GM10847 (cell line): ENCODE results near the gene MMD.

ENCODE experiments used
- POLR2A ChIP-seq: IDR thresholded peaks from 2 replicates; pipeline ENCODE4 v1.6.1; 2011; ENCODE audit not compliant: insufficient read length; ENCODE audit errors: extremely low read depth

The MMD gene

DNA sequence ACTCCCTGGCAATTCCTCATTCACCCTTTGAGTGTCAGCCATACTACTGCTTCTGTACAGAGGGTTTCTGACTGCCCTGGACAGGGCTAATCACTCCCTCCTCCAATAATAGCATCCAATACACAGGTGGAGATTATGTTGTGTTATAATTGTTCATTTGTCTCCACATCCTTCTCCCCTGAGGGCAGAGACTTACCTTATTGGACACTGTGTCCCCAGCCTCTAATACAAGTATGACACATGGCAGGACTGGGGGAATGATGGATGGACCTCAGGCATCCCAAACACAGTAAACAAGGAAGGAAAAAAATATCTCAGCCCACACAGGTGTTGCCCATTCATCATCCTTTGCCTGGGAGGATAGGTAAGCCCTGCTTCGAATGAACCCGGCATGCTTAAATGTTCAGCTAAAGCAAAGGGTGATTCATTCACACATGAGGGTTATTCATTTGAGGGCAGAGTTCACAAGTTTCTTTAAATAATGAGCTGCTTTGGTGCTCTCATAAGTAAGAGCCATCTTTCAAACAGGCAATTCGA is 34.8 kb downstream of the MMD start:
- TF ChIP-seq POLR2A: no peak

DNA sequence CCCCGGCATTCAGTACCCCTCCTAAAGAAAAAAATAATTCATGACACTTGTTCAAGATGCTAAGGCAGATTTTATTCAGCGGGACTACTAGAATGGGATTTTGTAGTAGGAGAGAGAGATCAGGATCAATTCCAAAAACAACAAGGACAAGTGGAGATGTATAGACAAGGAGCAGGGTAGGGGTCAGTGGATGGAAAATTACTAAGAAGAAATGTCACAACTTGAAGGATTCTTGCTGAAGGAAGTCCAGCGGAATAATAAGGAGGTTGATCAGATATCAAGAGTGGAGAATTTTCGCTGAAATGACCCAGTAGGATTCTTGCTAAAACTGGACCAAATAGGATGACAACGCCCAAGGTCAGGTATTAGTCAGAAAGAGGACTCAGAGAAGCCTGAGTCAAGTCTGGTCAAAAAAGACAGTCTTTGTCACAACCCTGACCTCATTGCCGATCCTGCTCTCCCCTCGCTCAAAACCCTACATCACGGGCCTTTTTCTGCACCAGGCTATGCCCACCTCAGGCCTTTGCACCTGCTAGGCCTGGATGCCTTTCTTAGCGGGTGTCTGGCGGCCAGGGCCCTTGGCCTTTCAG is 36.9 kb downstream of the MMD start:
- no peak for TF ChIP-seq POLR2A

DNA sequence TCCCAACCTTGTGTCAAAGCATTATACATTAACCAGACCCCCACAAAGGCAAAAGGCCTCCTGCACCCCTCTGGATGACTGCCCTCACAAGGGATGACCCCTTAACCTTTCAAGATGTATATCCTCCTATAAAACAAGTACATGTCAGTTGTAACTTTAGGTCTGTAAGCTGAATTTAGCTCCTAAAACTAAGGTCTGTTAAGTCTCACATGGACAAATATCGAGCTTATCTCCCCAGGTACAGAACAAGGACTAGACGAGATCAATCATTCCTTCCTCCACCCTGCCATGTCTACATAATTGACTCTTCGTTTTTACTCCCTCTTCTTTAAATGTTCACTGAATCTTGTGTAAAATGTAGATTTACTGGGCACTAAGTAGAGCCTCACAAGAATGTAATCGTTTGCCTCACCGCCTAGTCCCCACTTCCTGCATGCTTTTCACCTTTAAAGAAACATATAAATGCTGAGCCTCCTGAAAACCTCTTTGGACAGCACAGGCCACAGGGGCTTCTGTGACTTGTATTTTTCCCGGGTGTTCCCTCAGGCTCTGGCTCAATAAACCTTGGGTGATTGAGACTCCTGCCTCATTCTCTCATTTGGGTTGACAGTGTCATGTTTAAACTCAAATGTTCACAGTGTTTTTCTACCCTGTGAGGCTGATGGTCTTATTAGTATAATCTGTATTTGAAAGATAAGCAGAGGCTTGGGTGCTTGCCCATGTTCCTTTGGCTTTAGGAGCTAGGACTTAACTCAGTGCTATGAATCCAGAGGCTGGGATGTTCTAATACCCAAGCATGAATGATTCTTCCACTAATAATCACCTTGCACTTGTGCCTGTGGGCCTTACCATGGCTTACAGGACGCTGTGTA is 37.6 kb downstream of the MMD start:
- no peak for TF ChIP-seq POLR2A

DNA sequence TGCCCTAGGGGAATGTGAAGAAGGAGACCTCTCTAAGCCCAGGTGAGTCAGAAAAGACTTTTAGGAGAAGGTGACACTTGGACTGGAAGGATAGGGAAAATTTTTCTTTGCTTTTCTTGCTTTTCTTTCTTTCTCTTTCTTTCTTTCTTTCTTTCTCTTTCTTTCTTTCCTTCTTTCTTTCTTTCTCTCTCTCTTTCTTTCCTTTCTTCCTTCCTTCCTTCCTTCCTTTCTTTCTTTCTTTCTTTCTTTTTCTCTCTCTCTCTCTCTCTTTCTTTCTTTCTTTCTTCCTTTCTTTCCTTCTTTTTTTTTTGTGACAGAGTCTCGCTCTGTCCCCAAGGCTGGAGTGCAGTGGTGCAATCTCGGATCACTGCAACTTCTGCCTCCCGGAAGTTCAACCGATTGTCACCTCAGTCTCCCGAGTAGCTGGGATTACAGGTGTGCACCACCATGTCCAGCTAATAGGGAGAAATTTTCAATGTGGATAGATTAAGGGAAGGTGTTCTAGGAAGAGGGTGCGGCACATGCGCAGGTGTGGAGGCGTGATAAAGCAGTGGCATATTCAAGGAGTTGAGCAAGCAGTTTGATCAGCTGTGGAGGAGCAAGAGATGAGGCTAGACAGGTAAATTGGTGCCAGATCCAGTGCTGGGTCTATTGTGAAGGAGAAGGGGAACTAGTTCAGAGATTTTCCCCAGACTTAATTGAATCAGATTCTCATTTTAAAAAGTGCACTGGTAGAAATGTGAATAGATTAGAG is 40.4 kb downstream of the MMD start:
- no peak for TF ChIP-seq POLR2A

DNA sequence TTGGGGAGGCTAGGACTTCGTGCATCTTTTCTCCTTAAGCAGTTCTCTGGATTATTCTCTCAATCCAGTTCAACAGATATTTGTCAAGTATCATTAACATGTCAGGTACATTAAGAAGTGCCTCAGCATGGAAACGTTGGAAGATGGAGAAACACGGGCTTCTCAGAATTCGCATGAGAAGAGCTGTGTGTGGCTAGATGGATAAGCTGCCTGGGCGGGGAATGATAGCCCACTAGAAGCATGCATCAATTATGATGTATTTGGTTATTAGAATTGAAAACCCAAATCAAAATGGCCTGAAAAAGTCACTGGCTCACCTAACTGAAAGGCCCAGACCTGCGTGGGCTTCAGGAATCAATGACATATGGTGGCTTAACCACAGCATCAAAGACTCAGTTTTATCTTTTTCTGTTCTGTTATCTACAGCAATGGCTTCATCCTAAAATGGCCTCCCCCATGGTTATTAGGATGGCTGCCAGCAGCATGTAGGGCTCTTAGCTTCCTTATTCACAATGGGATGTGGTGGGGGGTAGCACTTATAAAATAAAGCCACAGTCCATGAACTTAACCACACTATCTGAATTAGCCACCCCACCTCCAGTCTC is 43.9 kb downstream of the MMD start:
- no peak for TF ChIP-seq POLR2A

DNA sequence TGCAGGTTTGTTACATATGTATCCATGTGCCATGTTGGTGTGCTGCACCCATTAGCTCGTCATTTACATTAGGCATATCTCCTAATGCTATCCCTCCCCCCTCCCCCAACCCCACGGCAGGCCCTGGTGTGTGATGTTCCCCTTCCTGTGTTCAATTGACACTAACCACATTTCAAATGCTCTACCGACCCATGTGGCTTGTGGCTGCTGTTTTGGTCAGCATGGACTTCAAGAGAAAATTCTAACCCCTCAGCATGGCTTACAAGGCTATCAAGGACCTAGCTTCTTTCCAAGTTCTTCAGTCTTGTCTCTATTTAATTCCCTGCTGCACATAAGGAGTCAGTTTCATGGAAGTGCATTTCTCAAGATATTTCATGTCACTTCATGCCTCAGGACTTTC is 52.9 kb downstream of the MMD start:
- TF ChIP-seq POLR2A: no peak

DNA sequence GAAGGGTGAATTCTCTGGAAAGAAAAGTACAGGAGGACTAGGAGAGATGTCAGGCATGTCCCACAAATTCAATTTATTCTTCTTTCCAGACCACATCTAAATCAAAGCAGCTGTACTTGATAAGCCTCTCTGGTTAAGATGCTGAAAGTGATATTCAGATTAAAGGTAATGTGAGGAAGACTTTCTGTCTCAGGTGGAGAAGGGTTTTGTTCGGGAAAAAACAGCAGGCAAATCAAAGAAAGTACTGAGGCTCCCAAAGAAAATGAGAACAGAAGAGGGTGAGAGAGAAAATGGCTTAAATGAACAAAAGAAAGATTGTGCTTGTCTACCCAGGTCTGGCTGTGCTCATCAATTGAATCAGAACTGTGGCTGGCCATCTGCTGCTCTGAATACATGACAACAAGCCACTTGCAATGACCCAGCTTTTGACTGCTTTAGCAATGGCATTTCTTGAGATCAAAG is 55.6 kb downstream of the MMD start:
- TF ChIP-seq POLR2A: no peak

DNA sequence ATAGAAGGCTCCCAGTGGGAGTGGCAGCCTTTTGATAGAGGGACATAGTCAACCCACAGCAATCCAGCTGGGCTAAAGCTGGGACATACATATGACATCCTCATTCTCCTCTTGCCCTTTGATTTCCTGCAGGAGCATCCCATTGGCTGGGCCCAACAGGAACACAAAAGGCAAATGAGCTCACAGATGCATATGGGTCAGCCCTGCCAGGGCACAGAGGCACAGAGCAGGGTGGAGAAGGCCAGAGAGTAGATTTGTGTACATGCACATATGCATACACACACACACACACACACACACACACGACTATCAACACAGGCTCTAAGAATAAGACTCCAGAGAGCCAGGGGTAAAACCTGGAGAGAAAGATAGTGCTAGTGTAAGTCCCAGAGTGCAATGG is 58.6 kb downstream of the MMD start:
- TF ChIP-seq POLR2A: no peak

DNA sequence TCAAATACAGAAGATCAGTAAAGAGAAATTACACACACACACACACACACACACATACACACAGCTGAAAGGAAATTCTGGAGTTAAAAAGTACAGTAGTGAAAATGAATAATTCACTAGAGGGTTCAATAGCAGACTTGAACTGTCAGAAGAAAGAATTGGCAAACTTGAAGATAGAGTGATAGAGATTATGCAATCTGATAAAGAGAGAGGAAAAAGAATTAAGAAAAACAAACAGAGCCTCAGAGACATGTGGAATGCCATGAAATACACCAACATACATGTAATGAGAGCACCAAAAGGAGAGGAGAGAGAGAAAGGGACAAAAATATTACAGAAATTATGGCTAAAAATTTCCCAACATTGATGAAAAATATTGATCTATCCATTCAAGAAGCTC is 60.7 kb downstream of the MMD start:
- TF ChIP-seq POLR2A: no peak

DNA sequence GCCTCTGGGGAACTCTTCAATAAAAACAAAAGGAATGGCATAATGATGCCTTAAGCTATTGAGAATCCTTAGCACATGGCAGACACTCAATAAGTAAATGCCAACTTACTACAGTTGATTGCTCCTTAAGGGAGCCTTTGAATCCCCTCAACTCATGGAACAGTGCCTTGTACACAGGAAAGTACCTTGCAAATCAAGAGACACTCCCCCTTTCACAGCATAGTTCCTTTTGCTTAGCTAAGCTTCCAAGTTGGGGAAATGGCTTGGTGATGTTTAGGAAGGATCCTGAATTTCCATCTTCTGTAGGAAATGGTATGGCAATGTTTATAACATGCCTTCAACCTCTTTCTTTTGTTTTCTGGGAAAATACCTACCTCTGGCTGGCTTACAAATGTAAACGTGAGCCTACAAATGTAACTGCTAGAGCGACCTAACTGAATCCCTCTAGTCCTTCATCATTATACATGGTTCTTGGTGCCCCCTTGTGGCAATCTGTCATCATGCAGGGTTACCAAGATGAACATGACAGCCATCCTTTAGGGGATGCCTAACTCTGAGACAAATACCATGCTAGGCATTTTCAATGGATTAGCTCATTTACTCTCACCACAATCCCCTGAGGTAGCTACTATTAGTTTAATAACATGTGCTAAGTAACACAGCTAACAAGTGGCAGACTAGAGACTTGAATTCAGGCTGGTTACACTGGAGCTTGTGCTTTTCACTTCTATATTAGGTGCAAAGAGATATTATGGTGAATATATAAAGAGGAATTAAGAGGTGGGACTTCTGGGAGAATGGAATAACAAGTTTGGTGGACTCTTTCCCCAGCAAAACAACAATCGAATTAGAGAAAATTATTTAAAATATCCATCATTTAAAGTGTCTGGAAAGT is 65.0 kb downstream of the MMD start:
- no peak for TF ChIP-seq POLR2A

DNA sequence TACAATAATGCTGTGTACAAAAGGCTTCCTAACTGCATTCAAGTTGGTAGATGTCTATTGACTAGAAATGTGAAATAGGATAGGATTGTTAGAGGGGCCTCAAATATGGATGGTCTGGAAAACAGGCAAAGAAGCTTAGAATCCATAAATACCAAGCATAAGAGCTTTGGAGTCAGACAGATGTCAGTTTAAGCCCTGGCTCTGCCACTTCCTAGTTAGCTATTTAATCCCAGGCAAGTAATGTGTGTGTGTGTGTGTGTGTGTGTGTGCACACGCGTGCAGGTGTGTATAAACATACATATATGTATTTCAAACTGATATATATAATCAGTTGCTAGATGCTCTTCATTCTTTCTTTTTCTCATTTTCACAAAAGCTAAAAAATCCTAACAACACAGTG is 66.7 kb downstream of the MMD start:
- no peak for TF ChIP-seq POLR2A

DNA sequence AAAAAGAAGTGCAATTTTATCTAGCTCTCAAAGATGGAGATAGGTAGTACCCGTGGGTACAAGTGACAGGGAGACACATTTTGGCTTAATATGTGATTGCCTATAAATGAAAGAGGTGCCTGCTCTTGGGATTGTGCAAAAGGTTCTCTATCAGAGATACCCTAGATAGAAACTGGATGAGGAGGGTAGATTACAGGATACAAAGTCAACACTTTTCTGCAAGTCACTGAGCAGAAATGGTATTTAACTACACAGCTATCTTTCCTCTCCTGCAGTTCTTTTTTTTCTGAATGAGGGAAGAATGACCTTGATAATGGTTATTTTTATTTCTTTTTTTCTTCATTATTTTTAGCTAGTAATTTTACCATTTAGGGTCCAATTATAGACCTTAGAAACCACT is 67.6 kb downstream of the MMD start:
- TF ChIP-seq POLR2A: no peak

DNA sequence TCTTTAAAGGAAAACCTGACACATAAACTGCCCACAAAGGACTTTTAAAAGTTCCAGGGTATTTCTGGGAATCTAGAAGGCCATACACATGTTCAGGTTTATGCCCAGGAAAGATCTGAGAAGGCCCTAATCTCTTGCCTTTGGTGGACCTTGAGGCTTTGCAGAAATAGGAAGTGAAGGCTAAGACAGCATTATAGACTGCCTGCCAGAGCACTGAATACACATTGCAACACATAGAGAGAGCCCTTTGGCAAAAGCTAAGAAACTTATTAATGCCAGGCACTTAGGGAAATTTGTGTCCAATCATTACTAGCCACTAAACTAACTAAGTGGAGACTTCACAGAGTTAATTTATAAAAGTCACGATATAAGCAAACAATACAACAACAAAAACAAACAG is 70.4 kb downstream of the MMD start:
- TF ChIP-seq POLR2A: no peak

DNA sequence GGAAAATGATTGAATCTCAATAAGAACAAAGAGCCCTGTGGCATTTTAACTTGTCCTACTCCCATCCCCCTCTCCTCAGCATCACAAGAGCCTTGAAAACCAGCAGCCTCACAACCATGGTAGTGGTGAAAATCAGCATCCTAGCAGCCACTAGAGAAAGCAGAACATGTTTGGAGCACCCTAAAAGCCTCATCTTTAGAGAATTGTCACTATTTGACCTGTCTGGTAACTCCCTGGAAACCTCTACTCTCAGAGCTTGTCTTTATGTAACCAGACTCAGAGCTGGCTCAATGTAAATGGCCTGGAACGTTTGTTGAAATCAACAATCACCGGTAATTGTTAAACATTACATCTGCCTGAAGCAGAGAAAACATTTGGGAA is 70.8 kb downstream of the MMD start:
- TF ChIP-seq POLR2A: no peak
